ENCODE results near the gene PEPD. TPM values are rescaled to one million over a fixed set of nuclear protein-coding genes. Genes with fewer than 3 reads are reported as not detected.

PEPD gene
- total RNA-seq, 1 experiment from 2014 or later = 148 TPM

DNA sequence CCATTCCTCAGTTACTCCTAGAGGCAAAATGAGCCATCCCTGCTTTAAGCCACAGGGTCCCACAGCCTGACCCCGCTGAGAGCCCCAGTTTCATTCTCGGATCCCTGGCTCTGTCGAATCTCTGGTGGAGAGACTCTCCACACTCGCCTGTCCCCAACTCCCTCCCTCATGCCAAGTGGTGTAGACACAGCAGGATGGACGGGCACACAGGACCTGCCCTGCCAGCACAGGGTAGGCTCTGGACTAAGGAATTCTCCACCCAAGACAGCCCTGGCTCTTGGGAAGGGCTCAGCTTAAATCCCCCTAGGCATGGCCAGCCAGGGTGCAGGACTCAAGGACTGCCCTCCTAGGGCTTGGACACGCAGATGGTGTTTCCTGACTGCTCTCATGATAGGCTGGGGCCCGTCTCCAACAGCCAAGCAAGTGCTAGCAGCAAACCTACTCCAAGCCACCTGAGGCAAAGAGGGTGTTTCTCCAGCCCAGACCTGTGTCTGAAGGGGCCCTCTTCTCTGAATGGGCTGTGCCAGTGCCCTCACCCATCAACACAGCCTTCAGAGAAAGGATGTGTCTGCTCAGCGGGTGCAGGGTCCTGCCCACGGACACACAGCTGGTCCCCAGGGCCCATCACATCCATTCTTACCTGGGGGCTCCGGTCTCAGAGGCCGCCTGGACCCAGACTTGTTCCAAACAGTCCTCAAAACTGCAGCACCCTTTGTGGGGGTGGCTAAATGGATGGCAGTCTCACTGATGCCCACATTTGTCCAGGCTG, 65.3 kb downstream of the PEPD start:
- no peak for DNase-seq (ENCODE audit: low read depth)
- in situ Hi-C loops (cut with HindIII; ENCODE audit: low pct_unique_long_range_greater_than_20kb, low sequenced_read_pairs) = no loop called here

DNA sequence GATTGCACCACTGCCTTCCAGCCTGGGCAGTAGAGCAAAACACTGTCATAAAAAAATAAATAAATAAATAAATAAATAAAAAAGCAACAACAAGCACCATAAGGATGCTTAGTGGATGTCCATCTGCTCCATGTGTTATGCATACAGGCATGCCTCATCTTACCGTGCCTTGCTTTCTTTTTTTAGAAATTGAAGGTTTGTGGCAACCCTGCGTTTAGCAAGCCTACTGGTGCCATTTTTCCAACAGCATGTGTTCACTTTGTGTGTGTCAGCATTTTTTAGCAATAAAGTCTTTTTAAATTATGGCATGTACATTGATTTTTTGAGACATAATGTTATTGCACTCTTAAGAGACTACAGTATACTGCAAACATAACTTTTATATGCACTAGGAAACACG, 68.3 kb downstream of the PEPD start:
- in situ Hi-C loops (cut with HindIII; ENCODE audit: low pct_unique_long_range_greater_than_20kb, low sequenced_read_pairs) = no loop called here
- DNase-seq (ENCODE audit: low read depth) = no peak

DNA sequence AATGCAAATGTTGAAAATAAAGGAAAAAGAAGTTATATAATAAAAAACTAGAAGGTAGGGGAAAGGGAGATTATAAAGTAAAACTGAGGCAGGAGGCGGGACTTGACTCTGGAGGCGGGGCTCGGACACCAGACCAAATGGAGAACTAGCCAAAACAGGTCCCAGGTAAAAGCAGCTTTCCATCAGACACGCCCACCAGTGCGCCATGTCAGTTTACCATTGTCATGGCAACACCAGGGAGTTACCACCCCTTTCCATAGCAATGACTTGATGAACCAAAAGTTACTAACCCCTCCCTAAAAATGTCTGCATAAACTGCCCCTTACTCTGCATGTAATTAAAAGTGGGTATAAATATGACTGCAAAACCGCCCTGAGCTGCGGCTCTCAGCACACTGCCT, 70.9 kb downstream of the PEPD start:
- DNase-seq (ENCODE audit: low read depth) = no peak
- in situ Hi-C loops (cut with HindIII; ENCODE audit: low pct_unique_long_range_greater_than_20kb, low sequenced_read_pairs) = no loop called here

DNA sequence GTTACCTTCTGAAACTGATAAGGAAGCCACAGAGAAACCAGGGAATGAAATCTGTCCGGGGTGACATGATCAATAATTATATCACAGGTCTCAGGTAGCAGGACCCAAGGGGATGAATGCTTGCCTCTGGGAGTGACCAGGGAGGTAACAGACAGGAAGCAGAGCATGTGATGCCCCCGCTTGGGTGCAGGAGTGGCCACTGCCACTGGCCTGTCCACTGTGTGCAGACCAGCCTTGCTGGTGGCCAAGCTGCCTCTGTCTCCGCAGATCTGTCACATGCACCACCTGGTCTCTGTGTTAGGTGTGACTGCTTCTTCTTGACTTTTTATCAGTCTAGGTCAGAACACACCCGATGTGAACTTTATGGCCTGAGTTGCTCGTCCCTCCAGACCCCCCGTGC, 71.8 kb downstream of the PEPD start:
- in situ Hi-C loops (cut with HindIII; ENCODE audit: low pct_unique_long_range_greater_than_20kb, low sequenced_read_pairs) = no loop called here
- no peak for DNase-seq (ENCODE audit: low read depth)

DNA sequence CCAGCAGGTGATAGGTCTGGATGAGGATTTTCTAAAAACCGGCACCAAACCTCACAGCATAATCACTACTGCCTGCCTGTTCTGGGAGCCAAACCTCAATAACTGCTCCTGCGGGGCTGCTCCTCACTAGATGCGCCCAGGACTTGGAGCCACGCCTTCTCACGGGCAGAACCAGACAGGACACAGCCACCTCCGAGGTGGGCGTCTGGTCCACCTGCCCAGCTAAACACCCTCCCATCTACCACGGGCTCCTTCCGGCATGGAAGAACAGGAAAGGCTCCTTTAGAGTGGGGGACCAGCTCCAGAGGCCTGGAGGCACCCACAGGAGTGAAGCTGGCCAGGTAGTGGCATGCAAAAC, 73.5 kb downstream of the PEPD start:
- no peak for DNase-seq (ENCODE audit: low read depth)
- in situ Hi-C loops (cut with HindIII; ENCODE audit: low pct_unique_long_range_greater_than_20kb, low sequenced_read_pairs) = no loop called here

DNA sequence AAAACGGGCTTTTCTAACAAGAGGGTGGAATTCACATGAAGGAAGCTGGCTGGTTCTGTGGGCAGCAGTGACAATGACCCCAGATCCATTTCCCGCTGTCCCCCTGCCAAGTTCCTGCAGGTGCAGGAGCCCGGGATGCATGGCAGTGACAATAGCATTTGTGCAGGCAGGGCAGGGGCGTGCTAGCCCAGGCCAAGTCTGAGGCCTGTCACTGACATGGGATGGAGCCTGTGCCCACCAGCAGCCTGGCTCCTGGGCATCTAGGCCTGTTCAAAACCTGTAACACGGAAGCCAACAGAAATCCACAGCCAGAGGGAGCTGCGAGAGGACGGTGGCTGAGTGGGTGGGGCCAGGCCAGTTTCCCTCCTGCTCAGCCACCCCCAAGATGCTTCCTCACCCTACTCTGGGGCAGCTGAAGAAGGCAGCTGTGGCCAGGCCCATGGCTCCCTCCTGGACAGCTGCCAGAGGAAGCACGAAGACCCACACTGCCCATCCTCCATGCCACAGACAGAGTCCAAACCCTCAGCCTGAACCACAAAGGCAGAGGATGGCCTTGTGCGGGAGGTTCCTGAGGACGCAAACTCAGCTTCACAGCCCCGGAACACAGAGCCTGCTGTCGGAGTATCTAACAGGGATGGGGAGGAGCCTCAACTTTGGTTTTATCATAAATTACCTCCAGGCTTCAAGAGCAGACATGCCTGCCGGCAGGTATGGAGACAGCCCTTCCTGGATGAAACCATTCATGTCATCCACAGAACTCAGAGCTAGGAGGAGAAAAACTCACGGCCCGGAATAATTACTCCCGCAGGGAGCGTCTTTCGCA, 74.0 kb downstream of the PEPD start:
- no peak for DNase-seq (ENCODE audit: low read depth)
- in situ Hi-C loops (cut with HindIII; ENCODE audit: low pct_unique_long_range_greater_than_20kb, low sequenced_read_pairs) = no loop called here

DNA sequence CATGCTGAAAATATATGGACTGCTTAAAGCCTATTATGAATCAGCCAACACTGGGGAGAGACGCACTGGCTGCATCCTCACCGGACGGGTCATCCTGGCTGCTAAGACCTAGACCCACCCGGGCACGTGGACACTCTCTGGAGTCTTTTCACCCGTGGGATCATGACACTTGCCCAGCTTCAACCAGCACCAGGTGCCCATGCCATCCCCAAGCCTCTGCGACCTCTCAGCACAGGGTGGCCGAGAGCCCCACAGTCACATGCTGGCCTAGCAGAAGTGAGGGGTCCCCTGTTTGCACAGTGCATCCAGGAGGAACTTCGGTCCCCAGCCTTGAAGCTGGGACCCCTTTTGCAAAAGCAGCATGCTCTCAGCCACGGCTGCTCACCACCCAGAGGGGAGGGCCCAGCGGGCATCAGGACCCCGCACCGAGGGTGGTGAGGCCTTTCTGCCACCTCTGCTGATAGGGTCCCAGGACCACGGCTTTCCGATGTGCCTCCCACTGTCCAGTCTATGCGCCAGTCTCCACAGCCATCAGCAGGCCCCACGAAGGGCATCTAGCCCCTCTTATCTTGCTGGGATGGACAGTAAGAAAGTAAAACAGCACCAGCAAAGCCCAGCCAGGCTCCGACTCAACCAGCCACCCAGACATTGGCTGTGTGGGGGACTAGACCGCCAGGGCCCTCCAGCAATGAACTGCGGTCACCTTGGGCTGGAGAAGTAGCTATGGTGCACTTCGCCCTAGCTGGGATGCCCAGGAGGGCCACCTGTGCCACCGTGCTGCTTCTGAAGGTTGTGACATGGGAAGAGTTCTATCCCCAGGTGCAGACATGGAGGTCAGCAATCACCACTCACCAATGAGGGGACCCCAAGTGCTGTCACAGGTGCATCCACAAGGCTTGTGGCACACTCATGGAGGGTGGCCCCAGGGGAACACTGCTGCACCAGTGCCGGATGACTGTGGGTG, 75.0 kb downstream of the PEPD start:
- in situ Hi-C loops (cut with HindIII; ENCODE audit: low pct_unique_long_range_greater_than_20kb, low sequenced_read_pairs) = no loop called here
- no peak for DNase-seq (ENCODE audit: low read depth)

DNA sequence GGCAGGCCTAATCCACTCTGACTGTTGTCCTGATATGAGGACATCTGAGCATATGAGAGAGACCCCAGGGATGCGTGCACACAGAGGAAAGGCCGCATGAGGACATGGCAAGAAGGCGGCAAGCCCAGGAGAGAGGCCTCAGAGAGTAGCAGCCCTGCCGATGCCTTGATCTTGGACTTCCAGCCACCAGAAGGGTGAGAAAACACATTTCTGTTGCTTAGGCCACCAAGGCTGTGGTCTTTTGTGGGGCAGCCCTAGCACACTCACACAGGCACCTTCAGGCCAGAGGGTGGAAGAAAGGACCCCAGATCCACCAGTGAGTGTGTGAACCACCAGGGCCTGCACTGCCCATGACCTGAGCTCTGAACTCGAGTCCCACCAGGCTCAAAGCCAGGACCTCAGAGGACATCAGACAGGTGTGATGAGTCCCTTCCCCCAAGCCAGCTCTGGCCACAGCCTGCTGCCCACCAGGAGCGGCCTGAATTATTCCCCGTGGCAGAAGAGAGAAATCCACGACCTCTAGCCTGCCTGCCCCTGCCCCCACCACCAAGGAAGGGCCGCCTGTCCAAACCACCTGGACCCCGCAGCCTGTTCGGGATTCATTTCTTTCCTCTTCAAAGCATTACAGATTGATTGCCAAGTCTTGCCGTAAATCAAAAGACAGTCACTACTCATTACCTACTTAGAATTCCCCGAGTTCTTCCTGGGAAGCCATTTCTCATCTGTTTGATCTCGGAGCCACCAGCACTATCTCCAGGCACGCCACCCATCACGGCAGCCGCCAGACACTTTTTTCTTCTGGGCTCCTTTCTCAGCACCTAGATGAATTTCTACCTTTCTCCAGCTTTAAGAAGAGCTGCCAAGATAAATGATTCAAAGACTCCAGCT, 75.9 kb downstream of the PEPD start:
- in situ Hi-C loops (cut with HindIII; ENCODE audit: low pct_unique_long_range_greater_than_20kb, low sequenced_read_pairs) = no loop called here
- DNase-seq (ENCODE audit: low read depth) = no peak

DNA sequence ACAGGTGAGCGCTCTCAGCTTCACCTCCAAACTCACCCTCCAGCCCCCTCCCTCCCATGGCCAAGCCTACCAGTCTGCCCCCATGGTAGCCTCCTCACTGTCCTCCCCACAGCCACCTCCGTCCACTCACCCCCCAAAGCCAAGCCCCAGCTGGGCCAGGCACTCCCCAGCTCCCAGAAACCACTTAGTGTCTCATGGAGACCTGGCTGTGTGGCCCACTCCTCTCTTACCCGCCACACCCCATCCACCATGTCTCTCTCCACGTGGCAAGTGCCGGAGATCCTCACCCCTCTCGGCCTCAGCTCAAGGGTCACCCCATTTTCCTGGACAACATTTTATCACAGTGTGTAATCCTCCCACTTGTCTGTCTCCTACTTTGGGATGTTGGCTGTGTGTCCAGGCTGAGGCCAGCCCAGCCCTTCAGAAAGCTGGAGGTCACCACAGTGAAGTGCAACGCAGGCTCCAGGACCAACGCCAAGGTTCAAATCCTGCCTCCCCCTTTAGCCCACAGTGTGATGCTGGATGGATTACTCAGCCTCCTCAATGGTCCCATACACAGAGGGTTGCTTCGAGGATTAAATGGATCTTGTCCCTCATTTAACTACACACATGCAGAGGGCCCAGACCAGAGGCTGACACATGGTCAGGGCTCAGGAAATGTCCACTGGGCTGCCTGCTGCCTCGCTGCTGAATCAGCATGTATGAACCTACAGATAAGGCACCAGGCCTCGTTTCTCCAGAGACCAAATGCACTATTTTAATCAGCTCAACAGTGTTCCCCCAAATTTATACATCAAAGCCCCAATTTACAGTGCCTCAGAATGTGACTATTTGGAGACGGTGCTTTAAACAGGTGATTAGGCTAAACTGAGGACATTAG, 76.8 kb downstream of the PEPD start:
- no peak for DNase-seq (ENCODE audit: low read depth)
- in situ Hi-C loops (cut with HindIII; ENCODE audit: low pct_unique_long_range_greater_than_20kb, low sequenced_read_pairs) = no loop called here

DNA sequence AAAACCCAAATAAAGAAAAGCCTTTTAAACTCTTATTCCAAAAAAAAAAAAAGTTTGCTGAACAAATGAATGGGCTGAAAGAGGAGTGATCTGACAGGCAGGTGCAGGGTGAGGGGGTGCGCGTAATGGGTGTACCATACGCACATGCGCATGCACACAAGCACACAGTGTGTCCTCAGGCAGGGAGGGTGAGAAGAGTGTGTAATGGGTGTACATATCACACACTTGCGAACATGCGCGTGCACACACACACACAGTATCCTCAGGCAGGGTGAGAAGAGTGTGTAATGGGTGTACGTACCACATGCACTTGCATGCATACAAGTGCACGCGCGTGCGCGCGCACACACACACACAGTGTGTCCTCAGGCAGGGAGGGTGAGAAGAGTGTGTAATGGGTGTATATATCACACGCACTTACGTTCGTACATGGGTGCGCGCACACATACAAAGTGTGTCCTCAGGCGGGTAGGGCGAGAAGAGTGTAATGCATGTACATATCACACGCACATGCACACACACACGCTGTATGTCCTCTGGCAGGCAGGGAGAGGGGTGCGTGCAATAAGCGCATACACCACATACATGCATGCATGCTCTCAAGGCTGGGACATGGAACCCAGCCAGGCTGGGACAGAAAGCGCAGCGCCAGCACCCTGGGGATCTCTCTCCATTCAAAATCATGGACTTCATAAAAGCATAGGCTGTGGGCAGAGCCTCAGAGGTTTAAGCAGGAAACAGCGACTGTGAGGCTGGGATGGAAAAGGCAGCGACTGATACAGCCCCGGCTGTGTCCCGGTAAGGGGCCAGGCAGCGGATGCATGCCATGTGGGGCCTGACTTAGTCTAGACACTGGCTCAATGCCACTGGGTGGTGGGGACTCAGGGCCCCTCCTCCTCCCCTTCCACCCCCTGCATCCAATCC, 77.7 kb downstream of the PEPD start:
- in situ Hi-C loops (cut with HindIII; ENCODE audit: low pct_unique_long_range_greater_than_20kb, low sequenced_read_pairs) = no loop called here
- no peak for DNase-seq (ENCODE audit: low read depth)

DNA sequence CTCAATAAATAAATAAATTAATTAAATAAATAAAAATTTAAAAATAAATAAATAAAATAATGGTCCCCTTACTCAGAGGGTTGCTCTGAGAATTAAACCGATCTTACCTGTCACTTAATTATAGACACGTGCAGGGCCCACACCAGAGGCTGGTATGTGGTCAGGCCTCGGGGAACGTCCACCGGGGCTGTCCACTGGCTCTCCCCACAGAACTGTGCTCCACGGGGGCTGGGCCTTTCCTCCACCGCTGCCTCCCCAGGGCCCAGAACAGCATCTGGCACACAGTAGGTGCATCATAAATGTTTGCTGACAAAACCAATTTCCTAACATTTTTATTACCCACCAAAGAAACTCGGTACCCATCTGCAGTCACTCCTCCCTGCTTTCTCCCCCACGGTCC, 78.9 kb downstream of the PEPD start:
- no peak for DNase-seq (ENCODE audit: low read depth)
- in situ Hi-C loops (cut with HindIII; ENCODE audit: low pct_unique_long_range_greater_than_20kb, low sequenced_read_pairs) = no loop called here

DNA sequence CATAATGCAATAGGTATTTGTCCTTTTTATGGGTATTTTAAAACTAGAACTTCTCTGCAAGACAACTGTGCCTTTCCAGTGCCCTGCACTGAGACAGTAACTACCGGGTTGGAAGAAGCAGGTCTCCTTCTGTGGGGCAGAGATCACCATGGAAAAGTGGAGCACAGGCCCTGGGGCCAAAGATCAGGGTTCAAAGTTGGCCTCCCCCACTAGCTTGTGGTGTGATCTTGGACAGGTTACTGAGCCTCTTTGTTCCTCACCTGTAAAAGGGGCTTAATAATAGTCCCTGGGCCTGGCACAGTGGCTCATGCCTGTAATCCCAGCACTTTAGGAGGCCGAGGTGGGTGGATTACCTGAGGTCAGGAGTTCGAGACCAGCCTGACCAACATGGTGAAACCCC, 79.8 kb downstream of the PEPD start:
- in situ Hi-C loops (cut with HindIII; ENCODE audit: low pct_unique_long_range_greater_than_20kb, low sequenced_read_pairs) = no loop called here
- no peak for DNase-seq (ENCODE audit: low read depth)

DNA sequence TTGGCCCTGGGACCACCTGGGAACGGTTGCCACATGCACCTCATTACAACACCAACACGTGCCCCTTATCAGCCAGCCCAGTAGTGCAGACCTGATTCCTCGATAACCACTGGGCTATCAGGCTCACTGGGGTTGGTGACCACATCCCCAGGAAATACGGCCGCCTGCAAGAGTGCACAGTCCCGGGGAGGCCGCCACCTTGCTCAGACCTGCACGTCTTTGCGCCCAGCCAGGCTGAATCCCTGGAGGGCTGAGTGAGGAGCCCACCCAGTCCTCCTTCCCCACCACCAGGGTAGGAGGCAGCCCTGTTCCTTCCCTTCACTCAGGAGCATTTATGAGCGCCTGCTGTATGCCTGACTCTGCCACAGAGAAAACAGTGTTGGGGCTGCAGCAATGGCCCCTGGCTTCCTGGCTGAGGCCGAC, 80.3 kb downstream of the PEPD start:
- DNase-seq (ENCODE audit: low read depth) = no peak
- in situ Hi-C loops (cut with HindIII; ENCODE audit: low pct_unique_long_range_greater_than_20kb, low sequenced_read_pairs) = no loop called here

DNA sequence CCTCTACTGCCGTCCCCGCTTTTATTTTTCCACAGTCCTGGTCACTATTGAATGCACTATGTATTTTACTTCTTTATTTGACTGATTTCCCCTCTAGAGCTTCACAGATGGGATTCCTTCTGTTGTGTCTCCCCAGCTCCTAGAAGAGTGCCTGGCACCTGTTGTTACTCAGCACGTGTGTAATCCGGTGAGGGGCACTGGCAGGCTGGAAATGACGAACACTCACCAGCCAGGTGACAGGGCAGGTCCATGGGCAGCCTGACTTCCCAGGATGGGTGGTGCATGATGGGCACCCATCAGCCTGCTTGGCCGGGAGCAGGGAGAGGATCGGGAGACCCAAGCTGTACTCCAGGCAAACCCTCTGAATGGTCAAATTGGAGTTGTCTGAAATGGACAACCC, 80.9 kb downstream of the PEPD start:
- in situ Hi-C loops (cut with HindIII; ENCODE audit: low pct_unique_long_range_greater_than_20kb, low sequenced_read_pairs) = no loop called here
- DNase-seq (ENCODE audit: low read depth) = no peak

DNA sequence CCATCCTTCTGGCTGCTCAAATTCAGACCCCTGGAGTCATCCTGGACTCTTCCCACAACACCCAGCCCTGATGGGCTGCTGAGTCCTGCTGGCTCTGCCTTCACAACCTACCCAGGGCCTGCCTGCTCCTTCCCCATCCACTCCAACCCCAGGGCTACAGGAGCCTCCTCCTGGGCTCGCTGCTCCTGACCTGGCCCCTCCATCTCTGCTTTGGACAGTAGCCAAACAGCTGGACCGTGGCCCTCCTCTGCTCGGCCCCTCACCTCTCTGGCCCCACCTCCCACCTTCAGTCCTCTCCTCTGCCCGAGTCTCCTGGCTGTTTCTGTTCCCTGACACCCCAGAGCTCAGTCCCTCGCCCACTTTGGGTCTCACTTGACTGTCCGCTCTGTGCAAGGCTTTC, 81.3 kb downstream of the PEPD start:
- no peak for DNase-seq (ENCODE audit: low read depth)
- in situ Hi-C loops (cut with HindIII; ENCODE audit: low pct_unique_long_range_greater_than_20kb, low sequenced_read_pairs) = no loop called here

Measured in Caki2 (cell line).